Measurements from ENCODE around the gene CEACAM19.
"Not testable (repeated sequence)": the region's sequence is repeated elsewhere in the genome, so short reads cannot be mapped to it uniquely, and the experiment has no call there.

The CEACAM19 gene

GRCh38 chr19:44702551-44703176, 31.4 kb downstream of the CEACAM19 start:
- no peak for DNase-seq (ENCODE audit: low read depth)

- no peak for DNase-seq (ENCODE audit: low read depth)
Measured at GRCh38 chr19:44703336-44704078, 32.2 kb downstream of the CEACAM19 start.

- DNase-seq (ENCODE audit: low read depth): no peak
Measured at GRCh38 chr19:44704982-44705381, 33.7 kb downstream of the CEACAM19 start.

GRCh38 chr19:44705502-44706010, 34.3 kb downstream of the CEACAM19 start:
- no peak for DNase-seq (ENCODE audit: low read depth)

- no peak for DNase-seq (ENCODE audit: low read depth)
Measured at GRCh38 chr19:44706506-44707236, 35.4 kb downstream of the CEACAM19 start.

- DNase-seq (ENCODE audit: low read depth): no peak
Measured at GRCh38 chr19:44707794-44708193, 36.5 kb downstream of the CEACAM19 start.

GRCh38 chr19:44708940-44709339, 37.7 kb downstream of the CEACAM19 start:
- no peak for DNase-seq (ENCODE audit: low read depth)

GRCh38 chr19:44709434-44710266, 38.4 kb downstream of the CEACAM19 start:
- not testable (repeated sequence) for DNase-seq (ENCODE audit: low read depth)

- DNase-seq (ENCODE audit: low read depth): no peak
Measured at GRCh38 chr19:44710483-44710882, 39.2 kb downstream of the CEACAM19 start.

GRCh38 chr19:44712864-44713515, 41.7 kb downstream of the CEACAM19 start:
- no peak for DNase-seq (ENCODE audit: low read depth)

GRCh38 chr19:44714597-44715169, 43.4 kb downstream of the CEACAM19 start:
- DNase-seq (ENCODE audit: low read depth): no peak

- DNase-seq (ENCODE audit: low read depth): no peak
Measured at GRCh38 chr19:44717603-44718002, 46.3 kb downstream of the CEACAM19 start.

GRCh38 chr19:44718441-44719261, 47.4 kb downstream of the CEACAM19 start:
- no peak for DNase-seq (ENCODE audit: low read depth)

- DNase-seq (ENCODE audit: low read depth): no peak
Measured at GRCh38 chr19:44719262-44719701, 48.0 kb downstream of the CEACAM19 start.

GRCh38 chr19:44720396-44720795, 49.1 kb downstream of the CEACAM19 start:
- not testable (repeated sequence) for DNase-seq (ENCODE audit: low read depth)

GRCh38 chr19:44720945-44721344, 49.7 kb downstream of the CEACAM19 start:
- DNase-seq (ENCODE audit: low read depth): no peak

GRCh38 chr19:44721369-44721768, 50.1 kb downstream of the CEACAM19 start:
- not testable (repeated sequence) for DNase-seq (ENCODE audit: low read depth)

- no peak for DNase-seq (ENCODE audit: low read depth)
Measured at GRCh38 chr19:44722131-44723121, 51.1 kb downstream of the CEACAM19 start.
